ENCODE measurements around the gene F13A1.
"Not testable (repeated sequence)": the region's sequence is repeated elsewhere in the genome, so short reads cannot be mapped to it uniquely, and the experiment has no call there.

- TF ChIP-seq, protein P1, sequence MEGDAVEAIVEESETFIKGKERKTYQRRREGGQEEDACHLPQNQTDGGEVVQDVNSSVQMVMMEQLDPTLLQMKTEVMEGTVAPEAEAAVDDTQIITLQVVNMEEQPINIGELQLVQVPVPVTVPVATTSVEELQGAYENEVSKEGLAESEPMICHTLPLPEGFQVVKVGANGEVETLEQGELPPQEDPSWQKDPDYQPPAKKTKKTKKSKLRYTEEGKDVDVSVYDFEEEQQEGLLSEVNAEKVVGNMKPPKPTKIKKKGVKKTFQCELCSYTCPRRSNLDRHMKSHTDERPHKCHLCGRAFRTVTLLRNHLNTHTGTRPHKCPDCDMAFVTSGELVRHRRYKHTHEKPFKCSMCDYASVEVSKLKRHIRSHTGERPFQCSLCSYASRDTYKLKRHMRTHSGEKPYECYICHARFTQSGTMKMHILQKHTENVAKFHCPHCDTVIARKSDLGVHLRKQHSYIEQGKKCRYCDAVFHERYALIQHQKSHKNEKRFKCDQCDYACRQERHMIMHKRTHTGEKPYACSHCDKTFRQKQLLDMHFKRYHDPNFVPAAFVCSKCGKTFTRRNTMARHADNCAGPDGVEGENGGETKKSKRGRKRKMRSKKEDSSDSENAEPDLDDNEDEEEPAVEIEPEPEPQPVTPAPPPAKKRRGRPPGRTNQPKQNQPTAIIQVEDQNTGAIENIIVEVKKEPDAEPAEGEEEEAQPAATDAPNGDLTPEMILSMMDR (IDR thresholded peaks at IDR 0.05): not testable (repeated sequence)
- TF ChIP-seq EP300, POLR2A (IDR thresholded peaks at IDR 0.05): not testable (repeated sequence)
Observed at GRCh38 chr6:6300383-6300782, 20.1 kb downstream of the F13A1 start.

Data from suprapubic skin (tissue), 3 donors.